HCEC 1CT (cell line): ENCODE data around the gene XPNPEP1.

Source experiments
- DNase-seq: peaks from one replicate; pipeline ENCODE4 v3.0.0-alpha.2; 2017

XPNPEP1 gene

GRCh38 chr10:109922976-109923921 is at the start of gene XPNPEP1:
TSS of gene XPNPEP1 (minus strand) at chr10:109923511. CDS start at chr10:109923433, 78 bp downstream.
- DNase-seq: peak; percentile 88

- DNase-seq: no peak
Observed at GRCh38 chr10:109972372-109973001, 49.2 kb upstream of the XPNPEP1 start.

GRCh38 chr10:109971634-109972033 is 48.3 kb upstream of the XPNPEP1 start:
- DNase-seq: no peak

- DNase-seq: no peak
Observed at GRCh38 chr10:109969760-109970346, 46.5 kb upstream of the XPNPEP1 start.

GRCh38 chr10:109968953-109969759 is 45.8 kb upstream of the XPNPEP1 start:
- no peak for DNase-seq

- DNase-seq: no peak
Observed at GRCh38 chr10:109967739-109968088, 44.4 kb upstream of the XPNPEP1 start.

- DNase-seq: peak; percentile 79
Observed at GRCh38 chr10:109966961-109967738, 43.8 kb upstream of the XPNPEP1 start.

GRCh38 chr10:109964318-109964717 is 41.0 kb upstream of the XPNPEP1 start:
- no peak for DNase-seq

- DNase-seq: no peak
Observed at GRCh38 chr10:109963439-109963838, 40.1 kb upstream of the XPNPEP1 start.

GRCh38 chr10:109962247-109962646 is 38.9 kb upstream of the XPNPEP1 start:
- DNase-seq: peak; percentile 12

GRCh38 chr10:109961174-109962001 is 38.1 kb upstream of the XPNPEP1 start:
- DNase-seq: no peak

- no peak for DNase-seq
Observed at GRCh38 chr10:109960682-109961081, 37.4 kb upstream of the XPNPEP1 start.

GRCh38 chr10:109959259-109960145 is 36.2 kb upstream of the XPNPEP1 start:
- no peak for DNase-seq

- DNase-seq: no peak
Observed at GRCh38 chr10:109958059-109958458, 34.7 kb upstream of the XPNPEP1 start.

GRCh38 chr10:109957092-109957797 is 33.9 kb upstream of the XPNPEP1 start:
- DNase-seq: no peak

GRCh38 chr10:109956454-109957091 is 33.3 kb upstream of the XPNPEP1 start:
- peak; percentile 65 for DNase-seq

- DNase-seq: no peak
Observed at GRCh38 chr10:109953766-109954165, 30.5 kb upstream of the XPNPEP1 start.

GRCh38 chr10:109952526-109952925 is 29.2 kb upstream of the XPNPEP1 start:
- no peak for DNase-seq
